Uterus (tissue), 2 donors: ENCODE data around the gene CDCA3.

Experiments used
- CTCF ChIP-seq, 4 experiments: fragments of 200-600 bp in 2 of 4; fragments of 450-650 bp in 2 of 4; sonication (generic) in 2 of 4; IDR thresholded peaks; one replicate each; pipeline ENCODE4 v1.5.1; 2016 to 2019; ENCODE audit warnings: antibody characterized with exemption in 4 of 4, mild to moderate bottlenecking in 2 of 4, moderate library complexity in 1 of 4
- POLR2A ChIP-seq, 2 donors: fragments of 450-650 bp; IDR thresholded peaks; one replicate each; pipeline ENCODE4 v1.6.1; 2016; ENCODE audit warnings: antibody characterized with exemption in 2 of 2, mild to moderate bottlenecking in 1 of 2, moderate library complexity in 1 of 2

DNA sequence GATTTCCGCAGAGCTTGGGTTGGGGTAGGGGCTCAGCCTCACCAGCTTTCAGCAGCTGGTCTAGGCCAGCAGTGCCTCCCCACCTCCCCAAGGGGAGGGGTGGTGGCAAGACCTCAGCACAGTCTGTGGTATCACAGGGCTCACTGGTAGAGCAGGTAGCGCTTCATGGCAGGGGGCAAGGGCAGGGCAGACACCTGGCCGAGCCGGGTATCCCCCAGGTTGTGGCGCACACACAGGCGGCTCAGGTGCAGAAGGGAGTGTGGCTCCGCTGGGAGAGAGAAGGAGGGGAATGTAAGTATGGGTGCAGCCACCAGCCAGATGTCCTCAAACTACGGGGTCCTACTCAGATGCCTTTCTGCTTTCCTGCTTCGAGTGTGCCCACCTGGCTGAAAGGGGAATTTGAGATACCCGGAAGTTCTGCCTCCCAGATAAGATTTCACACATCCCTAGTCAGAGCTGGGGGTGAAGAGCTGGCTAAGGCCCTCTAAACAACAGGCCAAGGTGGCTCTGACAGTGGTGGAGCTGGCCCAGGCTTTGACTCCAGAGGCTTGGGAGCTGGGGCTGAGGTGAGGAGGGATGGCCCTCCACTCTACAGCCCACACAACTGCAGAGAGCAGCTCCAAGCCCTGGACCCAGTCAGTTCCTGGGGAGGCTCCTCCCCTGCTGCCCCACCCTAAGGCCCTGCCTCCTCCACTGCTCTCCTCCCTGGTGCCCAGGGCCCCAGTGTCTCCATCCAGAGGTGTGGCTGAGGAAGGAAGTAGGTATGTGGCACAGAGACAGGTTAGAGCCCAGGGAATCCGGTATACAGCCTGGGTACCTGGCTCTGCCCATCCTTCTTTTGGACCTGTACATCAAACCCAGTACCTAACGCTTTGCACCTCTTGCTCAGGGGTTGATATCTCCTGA lies 20.2 kb upstream of the CDCA3 start:
- TF ChIP-seq POLR2A (IDR thresholded peaks at IDR 0.05) (no peak), CTCF (IDR thresholded peaks at IDR 0.05) (no peak)
